ENCODE results near the gene RXRA.

DNA sequence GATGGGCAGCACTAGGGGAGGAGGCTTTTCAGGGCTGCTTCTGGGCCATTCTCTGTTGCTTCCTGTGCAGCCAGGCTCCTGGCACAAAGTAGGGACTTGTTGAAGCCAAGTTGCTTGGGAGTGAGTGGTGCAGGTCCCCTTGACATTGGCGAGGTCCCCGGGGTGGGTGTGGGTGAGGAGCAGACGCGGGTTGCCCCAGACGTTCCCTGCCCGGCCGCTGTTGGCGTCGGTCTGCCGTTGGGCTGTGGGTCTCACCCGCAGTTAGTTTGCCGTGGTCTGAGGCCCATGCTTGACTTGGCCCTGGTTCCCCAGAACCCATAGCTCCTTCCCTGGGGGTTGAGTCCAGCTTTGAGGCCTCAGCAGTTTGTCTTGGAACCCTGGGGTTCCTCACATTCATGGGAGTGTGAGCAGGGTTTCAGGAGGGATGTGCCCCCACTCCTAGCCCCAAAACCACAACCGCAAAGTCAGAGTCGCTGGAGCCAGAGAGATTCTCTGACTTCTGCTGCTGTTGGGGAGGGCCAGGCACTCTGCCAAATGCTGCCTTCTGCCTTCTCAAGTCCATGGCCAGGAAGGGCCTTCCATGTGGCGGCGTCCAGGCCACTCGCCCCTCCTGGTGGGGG is 77.5 kb downstream of the RXRA start:
- TF ChIP-seq, protein P1, sequence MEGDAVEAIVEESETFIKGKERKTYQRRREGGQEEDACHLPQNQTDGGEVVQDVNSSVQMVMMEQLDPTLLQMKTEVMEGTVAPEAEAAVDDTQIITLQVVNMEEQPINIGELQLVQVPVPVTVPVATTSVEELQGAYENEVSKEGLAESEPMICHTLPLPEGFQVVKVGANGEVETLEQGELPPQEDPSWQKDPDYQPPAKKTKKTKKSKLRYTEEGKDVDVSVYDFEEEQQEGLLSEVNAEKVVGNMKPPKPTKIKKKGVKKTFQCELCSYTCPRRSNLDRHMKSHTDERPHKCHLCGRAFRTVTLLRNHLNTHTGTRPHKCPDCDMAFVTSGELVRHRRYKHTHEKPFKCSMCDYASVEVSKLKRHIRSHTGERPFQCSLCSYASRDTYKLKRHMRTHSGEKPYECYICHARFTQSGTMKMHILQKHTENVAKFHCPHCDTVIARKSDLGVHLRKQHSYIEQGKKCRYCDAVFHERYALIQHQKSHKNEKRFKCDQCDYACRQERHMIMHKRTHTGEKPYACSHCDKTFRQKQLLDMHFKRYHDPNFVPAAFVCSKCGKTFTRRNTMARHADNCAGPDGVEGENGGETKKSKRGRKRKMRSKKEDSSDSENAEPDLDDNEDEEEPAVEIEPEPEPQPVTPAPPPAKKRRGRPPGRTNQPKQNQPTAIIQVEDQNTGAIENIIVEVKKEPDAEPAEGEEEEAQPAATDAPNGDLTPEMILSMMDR (IDR thresholded peaks at IDR 0.05), result peak in 1 of 6 experiments; percentile 5
- TF ChIP-seq POLR2A (IDR thresholded peaks at IDR 0.05), result no peak

Measured in upper lobe of left lung (tissue), 4 donors.